ENCODE data around the gene PCSK5. TPM values are rescaled to one million over a fixed set of nuclear protein-coding genes. Genes with fewer than 3 reads are reported as not detected.

PCSK5 gene
- total RNA-seq, 1 experiment from 2014 or later: 18.6 TPM

GRCh38 chr9:76166526-76166925, 276.1 kb downstream of the PCSK5 start:
- DNase-seq: no peak
- no peaks in the 10 kb centered on the region for H3K4me1 ChIP-seq
- no peaks in the 10 kb centered on the region for H3K9me3 ChIP-seq (replicated peaks)
- H3K27ac ChIP-seq: no peak overlapping the region
- no peaks in the 10 kb centered on the region for H3K27me3 ChIP-seq
- no peak overlapping the region for H3K4me3 ChIP-seq
- peaks cover 9% of the 10 kb centered on the region for H3K36me3 ChIP-seq

- Histone ChIP-seq H3K36me3 (peaks cover 4% of the 10 kb centered on the region; the same call in 1 of the 2 replicates), H3K9me3 (replicated peaks) (no peaks in the 10 kb centered on the region), H3K4me1 (peaks cover 4% of the 10 kb centered on the region; the same call in 1 of the 2 replicates), H3K27ac (no peak overlapping the region), H3K4me3 (no peak overlapping the region), H3K27me3 (no peaks in the 10 kb centered on the region)
- no peak for DNase-seq
These were observed 285.7 kb downstream of the PCSK5 start for GRCh38 chr9:76176171-76176570.

- Histone ChIP-seq H3K36me3 (peaks cover 5% of the 10 kb centered on the region; the same call in 1 of the 2 replicates), H3K27me3 (no peaks in the 10 kb centered on the region), H3K9me3 (replicated peaks) (no peaks in the 10 kb centered on the region), H3K4me3 (no peak overlapping the region), H3K4me1 (peaks cover 9% of the 10 kb centered on the region), H3K27ac (no peak overlapping the region)
- DNase-seq: no peak
These were observed 287.5 kb downstream of the PCSK5 start for GRCh38 chr9:76177931-76178330.

- Histone ChIP-seq H3K27me3 (no peaks in the 10 kb centered on the region), H3K9me3 (replicated peaks) (no peaks in the 10 kb centered on the region), H3K4me3 (no peak overlapping the region), H3K27ac (no peak overlapping the region; the same call in 1 of the 2 replicates), H3K4me1 (peaks cover 9% of the 10 kb centered on the region), H3K36me3 (peaks cover 10% of the 10 kb centered on the region; the same call in 1 of the 2 replicates)
- no peak for DNase-seq
These were observed 290.1 kb downstream of the PCSK5 start for GRCh38 chr9:76180541-76180940.

GRCh38 chr9:76181020-76181641, 290.7 kb downstream of the PCSK5 start:
- H3K4me3 ChIP-seq: no peak overlapping the region
- no peaks in the 10 kb centered on the region for H3K9me3 ChIP-seq (replicated peaks)
- DNase-seq: peak in 1 of 2 experiments; percentile 27
- H3K4me1 ChIP-seq: peaks cover 9% of the 10 kb centered on the region
- no peaks in the 10 kb centered on the region for H3K27me3 ChIP-seq
- H3K27ac ChIP-seq: peak overlapping the region; percentile 15; the same call in 1 of the 2 replicates
- peaks cover 10% of the 10 kb centered on the region; the same call in 1 of the 2 replicates for H3K36me3 ChIP-seq

- no peaks in the 10 kb centered on the region for H3K9me3 ChIP-seq (replicated peaks)
- peak overlapping the region; percentile 15; the same call in 1 of the 2 replicates for H3K27ac ChIP-seq
- no peak for DNase-seq
These were observed 291.3 kb downstream of the PCSK5 start for GRCh38 chr9:76181781-76182180.

GRCh38 chr9:76185432-76185831, 295.0 kb downstream of the PCSK5 start:
- H3K27ac ChIP-seq: no peak overlapping the region
- H3K4me1 ChIP-seq: peaks cover 9% of the 10 kb centered on the region

More at GRCh38 chr9:76181781-76182180, 291.3 kb downstream of the PCSK5 start:
- H3K4me1 ChIP-seq: peaks cover 9% of the 10 kb centered on the region
- H3K4me3 ChIP-seq: no peak overlapping the region
- peaks cover 10% of the 10 kb centered on the region; the same call in 1 of the 2 replicates for H3K36me3 ChIP-seq
- no peaks in the 10 kb centered on the region for H3K27me3 ChIP-seq

GRCh38 chr9:76188286-76188685, 297.8 kb downstream of the PCSK5 start:
- H3K4me1 ChIP-seq: no peaks in the 10 kb centered on the region
- DNase-seq: no peak
- peaks cover 14% of the 10 kb centered on the region for H3K36me3 ChIP-seq
- H3K27me3 ChIP-seq: no peaks in the 10 kb centered on the region
- no peak overlapping the region for H3K27ac ChIP-seq
- no peaks in the 10 kb centered on the region for H3K9me3 ChIP-seq (replicated peaks)
- no peak overlapping the region for H3K4me3 ChIP-seq

More at GRCh38 chr9:76185432-76185831, 295.0 kb downstream of the PCSK5 start:
- H3K27me3 ChIP-seq: no peaks in the 10 kb centered on the region
- no peak for DNase-seq
- H3K36me3 ChIP-seq: peaks cover 13% of the 10 kb centered on the region; the same call in 1 of the 2 replicates
- H3K4me3 ChIP-seq: no peak overlapping the region
- H3K9me3 ChIP-seq (replicated peaks): no peaks in the 10 kb centered on the region

- DNase-seq: no peak
- Histone ChIP-seq H3K4me1 (no peaks in the 10 kb centered on the region), H3K9me3 (replicated peaks) (no peaks in the 10 kb centered on the region), H3K36me3 (peaks cover 18% of the 10 kb centered on the region), H3K4me3 (no peak overlapping the region), H3K27ac (no peak overlapping the region), H3K27me3 (no peaks in the 10 kb centered on the region)
These were observed 298.4 kb downstream of the PCSK5 start for GRCh38 chr9:76188905-76189304.

GRCh38 chr9:76191493-76191892, 301.0 kb downstream of the PCSK5 start:
- no peak for DNase-seq
- Histone ChIP-seq H3K36me3 (peaks cover 15% of the 10 kb centered on the region), H3K27ac (no peak overlapping the region), H3K4me1 (no peaks in the 10 kb centered on the region), H3K9me3 (replicated peaks) (no peaks in the 10 kb centered on the region), H3K27me3 (no peaks in the 10 kb centered on the region), H3K4me3 (no peak overlapping the region)

- Histone ChIP-seq H3K4me3 (no peak overlapping the region), H3K27me3 (no peaks in the 10 kb centered on the region), H3K4me1 (no peaks in the 10 kb centered on the region), H3K9me3 (replicated peaks) (no peaks in the 10 kb centered on the region), H3K27ac (no peak overlapping the region), H3K36me3 (peaks cover 12% of the 10 kb centered on the region)
- DNase-seq: no peak
These were observed 301.5 kb downstream of the PCSK5 start for GRCh38 chr9:76192013-76192412.

GRCh38 chr9:76194896-76195295, 304.4 kb downstream of the PCSK5 start:
- no peaks in the 10 kb centered on the region for H3K9me3 ChIP-seq (replicated peaks)
- H3K4me3 ChIP-seq: no peak overlapping the region
- no peaks in the 10 kb centered on the region for H3K27me3 ChIP-seq
- no peak for DNase-seq
- peaks cover 12% of the 10 kb centered on the region for H3K36me3 ChIP-seq
- H3K27ac ChIP-seq: no peak overlapping the region
- H3K4me1 ChIP-seq: peaks cover 5% of the 10 kb centered on the region

- Histone ChIP-seq H3K4me1 (peaks cover 5% of the 10 kb centered on the region), H3K36me3 (peaks cover 6% of the 10 kb centered on the region), H3K9me3 (replicated peaks) (no peaks in the 10 kb centered on the region), H3K4me3 (no peak overlapping the region), H3K27me3 (no peaks in the 10 kb centered on the region), H3K27ac (no peak overlapping the region)
- no peak for DNase-seq
These were observed 307.9 kb downstream of the PCSK5 start for GRCh38 chr9:76198336-76198735.

GRCh38 chr9:76200315-76200714, 309.8 kb downstream of the PCSK5 start:
- Histone ChIP-seq H3K4me3 (no peak overlapping the region), H3K9me3 (replicated peaks) (no peaks in the 10 kb centered on the region), H3K36me3 (no peaks in the 10 kb centered on the region; the same call in 1 of the 2 replicates), H3K27ac (no peak overlapping the region), H3K4me1 (peaks cover 5% of the 10 kb centered on the region), H3K27me3 (no peaks in the 10 kb centered on the region)
- no peak for DNase-seq

GRCh38 chr9:76200745-76201144, 310.3 kb downstream of the PCSK5 start:
- no peak for DNase-seq
- H3K4me1 ChIP-seq: peaks cover 5% of the 10 kb centered on the region
- no peaks in the 10 kb centered on the region for H3K9me3 ChIP-seq (replicated peaks)
- no peak overlapping the region for H3K4me3 ChIP-seq
- no peak overlapping the region for H3K27ac ChIP-seq
- H3K27me3 ChIP-seq: no peaks in the 10 kb centered on the region
- H3K36me3 ChIP-seq: no peaks in the 10 kb centered on the region; the same call in 1 of the 2 replicates

- Histone ChIP-seq H3K27ac (no peak overlapping the region), H3K9me3 (replicated peaks) (0 out of 2 replicates have a peak, but pooled peaks cover 4% of the 10 kb centered on the region), H3K27me3 (no peaks in the 10 kb centered on the region), H3K36me3 (no peaks in the 10 kb centered on the region), H3K4me1 (no peaks in the 10 kb centered on the region), H3K4me3 (no peak overlapping the region)
- DNase-seq: no peak
These were observed 312.9 kb downstream of the PCSK5 start for GRCh38 chr9:76203373-76203772.

All from SJCRH30 (cell line).